Measurements from ENCODE around the gene TUBB4B.

Gene TUBB4B

DNA sequence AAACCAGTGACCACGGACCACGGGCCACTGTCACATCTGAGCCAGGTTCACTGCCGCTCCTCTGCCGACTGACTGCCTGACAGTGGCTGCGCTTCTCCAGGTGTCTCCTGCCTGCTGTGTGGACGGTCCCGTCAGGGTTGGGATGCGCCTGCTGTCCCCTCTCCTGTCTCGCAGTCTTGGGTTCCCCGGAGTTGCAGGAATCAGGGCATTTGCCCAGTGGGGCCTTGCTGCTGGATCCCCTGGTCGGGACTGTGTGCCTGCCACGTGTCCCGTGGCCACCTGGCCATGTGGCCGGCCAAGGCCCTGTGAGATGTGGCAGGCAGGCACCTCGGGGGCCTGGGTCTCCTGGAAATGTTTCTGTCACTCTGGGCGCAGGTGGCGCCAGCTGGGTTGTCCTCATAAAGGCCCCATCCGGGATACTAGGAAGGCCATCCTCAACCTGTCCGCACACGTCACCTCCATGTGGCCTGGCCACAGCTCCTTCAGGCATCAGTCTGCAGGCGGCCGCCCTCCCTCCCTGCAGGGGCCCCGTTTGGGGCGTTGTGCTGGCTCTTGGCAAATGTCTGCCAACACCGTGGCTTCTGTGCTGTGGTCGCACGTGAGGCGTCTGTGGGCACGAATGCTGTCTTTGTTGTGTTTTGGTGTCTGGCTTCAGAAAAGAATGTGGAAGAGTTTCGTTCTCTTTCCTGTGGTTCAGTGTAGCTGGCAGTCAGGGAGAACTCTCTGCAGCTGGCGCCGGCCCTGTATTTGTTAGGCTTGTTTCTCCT is 30.0 kb downstream of the TUBB4B start:
- no peaks in the 10 kb centered on the region for H3K9me3 ChIP-seq (ENCODE audit: control insufficient read depth, insufficient read depth, low read length)
- no peaks in the 10 kb centered on the region; the same call in 1 of the 2 replicates for H3K36me3 ChIP-seq (ENCODE audit: insufficient read depth, low read length)
- no peak overlapping the region for H3K9ac ChIP-seq (ENCODE audit: low read depth, low read length)
- peaks cover 5% of the 10 kb centered on the region; the same call in 1 of the 2 replicates for H3K4me1 ChIP-seq (ENCODE audit: insufficient read depth, low read length)

DNA sequence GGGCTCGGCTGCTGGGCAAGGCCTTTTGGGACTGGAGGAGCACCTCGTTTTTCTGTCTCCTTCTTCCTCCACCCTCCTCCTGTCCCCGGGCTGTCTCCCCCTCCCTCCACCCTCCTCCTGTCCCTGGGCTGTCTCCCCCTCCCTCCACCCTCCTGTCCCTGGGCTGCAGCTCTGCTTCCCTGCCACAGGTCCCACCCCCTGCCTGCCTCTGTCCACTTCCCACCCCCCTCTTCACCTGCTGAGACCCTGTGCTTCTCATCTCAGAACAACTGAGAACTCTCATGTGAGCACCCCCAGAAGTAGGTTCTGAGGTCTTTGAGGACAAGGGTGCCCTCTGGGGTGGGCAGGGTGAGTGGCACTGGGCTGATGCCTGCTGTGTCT is 30.6 kb downstream of the TUBB4B start:
- H3K9me3 ChIP-seq (ENCODE audit: control insufficient read depth, insufficient read depth, low read length): no peaks in the 10 kb centered on the region
- peaks cover 10% of the 10 kb centered on the region; the same call in 1 of the 2 replicates for H3K4me1 ChIP-seq (ENCODE audit: insufficient read depth, low read length)
- H3K9ac ChIP-seq (ENCODE audit: low read depth, low read length): no peak overlapping the region
- no peaks in the 10 kb centered on the region; the same call in 1 of the 2 replicates for H3K36me3 ChIP-seq (ENCODE audit: insufficient read depth, low read length)

DNA sequence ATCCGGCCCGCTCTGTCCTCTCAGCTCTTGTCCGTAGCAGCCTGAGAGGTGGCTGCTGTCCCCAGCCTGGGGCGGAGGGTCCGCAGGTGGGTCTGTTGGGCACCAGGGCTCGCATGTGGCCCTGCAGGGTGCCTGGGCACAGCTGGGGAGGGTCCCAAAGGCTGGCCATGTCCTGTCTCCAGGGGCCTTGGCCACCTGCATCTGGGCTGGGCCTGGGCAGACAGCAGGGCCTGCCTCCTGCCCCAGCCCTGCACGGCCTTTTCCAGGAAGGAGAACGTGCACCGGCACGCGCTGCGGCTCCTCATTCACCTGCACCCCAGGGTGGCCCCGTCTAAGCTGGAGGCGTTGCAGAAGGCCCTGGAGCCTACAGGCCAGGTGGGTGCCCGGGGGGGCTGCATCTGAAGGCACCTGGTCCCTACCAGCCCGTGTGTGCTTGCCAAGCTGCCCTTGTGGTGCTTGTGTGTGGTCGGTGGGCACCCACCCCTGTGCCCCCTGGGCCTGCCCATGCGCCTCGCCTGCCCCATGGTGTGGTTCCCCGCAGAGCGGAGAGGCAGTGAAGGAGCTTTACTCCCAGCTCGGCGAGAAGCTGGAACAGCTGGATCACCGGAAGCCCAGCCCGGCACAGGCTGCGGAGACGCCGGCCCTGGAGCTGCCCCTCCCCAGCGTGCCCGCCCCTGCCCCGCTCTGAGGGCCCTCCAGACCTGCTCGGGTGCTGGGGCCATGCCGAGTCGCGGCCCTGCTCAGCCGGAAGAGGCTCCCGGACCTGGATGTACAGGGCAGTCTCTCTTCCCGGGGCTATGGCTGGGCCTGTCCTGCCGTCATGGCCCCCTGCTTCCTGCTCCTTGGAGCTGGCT is 31.4 kb downstream of the TUBB4B start:
- Histone ChIP-seq H3K4me1 (ENCODE audit: insufficient read depth, low read length) (peaks cover 12% of the 10 kb centered on the region; the same call in 1 of the 2 replicates), H3K36me3 (ENCODE audit: insufficient read depth, low read length) (no peaks in the 10 kb centered on the region; the same call in 1 of the 2 replicates), H3K9ac (ENCODE audit: low read depth, low read length) (no peak overlapping the region)

DNA sequence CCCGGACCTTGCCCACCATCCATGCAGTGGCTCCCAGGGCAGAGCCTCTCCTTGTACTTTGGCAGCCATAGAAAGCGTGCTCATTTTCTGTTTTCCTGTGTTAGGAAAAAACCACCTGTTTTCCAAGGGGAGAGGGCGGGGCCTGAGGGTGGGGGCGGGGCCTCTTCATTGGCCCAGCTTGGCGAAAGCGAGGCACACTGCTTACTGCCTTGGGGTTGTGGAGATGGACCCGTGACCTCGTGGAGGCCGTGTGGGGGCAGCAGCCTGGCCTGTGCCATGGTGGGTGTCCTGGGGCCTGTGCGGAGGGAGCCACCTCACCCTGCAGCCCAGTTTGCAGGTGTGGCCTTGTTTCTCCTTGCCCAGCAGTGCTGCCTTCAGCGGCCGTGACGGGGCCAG is 32.0 kb downstream of the TUBB4B start:
- Histone ChIP-seq H3K9me3 (ENCODE audit: control insufficient read depth, insufficient read depth, low read length) (no peaks in the 10 kb centered on the region), H3K9ac (ENCODE audit: low read depth, low read length) (no peak overlapping the region), H3K4me1 (ENCODE audit: insufficient read depth, low read length) (peaks cover 12% of the 10 kb centered on the region; the same call in 1 of the 2 replicates), H3K36me3 (ENCODE audit: insufficient read depth, low read length) (no peaks in the 10 kb centered on the region; the same call in 1 of the 2 replicates)

More for the DNA sequence above, 31.4 kb downstream of the TUBB4B start:
- no peaks in the 10 kb centered on the region for H3K9me3 ChIP-seq (ENCODE audit: control insufficient read depth, insufficient read depth, low read length)

DNA sequence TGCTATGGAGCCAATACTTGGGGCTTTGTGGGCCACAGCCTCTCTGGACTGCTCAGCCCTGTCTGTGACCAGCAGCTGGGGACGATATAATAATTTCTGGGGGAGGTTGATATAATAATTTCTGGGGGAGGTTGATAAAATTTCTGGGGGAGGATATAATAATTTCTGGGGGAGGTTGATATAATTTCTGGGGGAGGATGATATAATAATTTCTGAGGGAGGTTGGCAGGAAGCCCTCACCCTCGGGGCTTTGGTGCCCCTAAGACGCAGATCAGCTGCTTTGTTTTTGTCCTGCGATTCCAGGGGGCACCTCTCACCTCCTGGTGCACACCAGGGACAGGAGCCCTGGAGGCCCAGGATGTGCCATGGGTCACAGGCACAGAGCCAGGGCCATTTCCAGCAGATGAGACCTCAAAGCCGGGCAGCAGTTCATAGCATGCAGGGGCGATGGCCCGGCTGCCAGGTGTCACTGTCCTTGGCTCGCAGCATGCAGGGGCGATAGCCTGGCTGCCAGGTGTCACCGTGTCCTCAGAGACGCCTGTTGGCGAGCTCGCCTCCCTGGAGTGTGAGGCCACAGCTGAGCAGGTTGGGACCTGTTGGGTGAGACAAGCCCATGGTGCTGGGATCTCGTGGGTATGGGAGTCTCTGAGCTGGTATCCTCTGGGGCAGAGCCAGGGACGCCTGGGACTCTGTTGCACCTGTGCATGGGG is 32.7 kb downstream of the TUBB4B start:
- Histone ChIP-seq H3K4me1 (ENCODE audit: insufficient read depth, low read length) (peaks cover 12% of the 10 kb centered on the region; the same call in 1 of the 2 replicates), H3K9me3 (ENCODE audit: control insufficient read depth, insufficient read depth, low read length) (no peaks in the 10 kb centered on the region), H3K9ac (ENCODE audit: low read depth, low read length) (no peak overlapping the region), H3K36me3 (ENCODE audit: insufficient read depth, low read length) (no peaks in the 10 kb centered on the region; the same call in 1 of the 2 replicates)

DNA sequence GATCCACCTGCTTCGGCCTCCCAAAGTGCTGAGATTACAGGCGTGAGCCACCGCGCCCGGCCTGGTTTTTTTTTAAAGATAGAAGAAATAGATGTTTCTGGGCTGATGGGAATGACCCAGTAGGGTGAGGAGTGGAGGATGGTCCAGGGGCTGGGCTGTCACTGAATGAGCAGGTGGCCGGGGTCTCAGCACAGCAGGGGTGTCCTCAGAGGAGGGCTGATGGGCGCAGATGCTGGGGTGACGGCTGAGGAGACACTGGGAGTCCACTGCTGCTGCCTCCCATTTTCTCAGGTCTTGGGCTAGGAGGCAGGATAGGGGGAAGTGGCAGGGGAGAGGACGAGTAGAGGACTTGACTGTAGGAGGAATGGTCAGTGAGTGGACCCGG is 34.1 kb downstream of the TUBB4B start:
- Histone ChIP-seq H3K9me3 (ENCODE audit: control insufficient read depth, insufficient read depth, low read length) (no peaks in the 10 kb centered on the region), H3K4me1 (ENCODE audit: insufficient read depth, low read length) (peaks cover 12% of the 10 kb centered on the region; the same call in 1 of the 2 replicates), H3K9ac (ENCODE audit: low read depth, low read length) (no peak overlapping the region), H3K36me3 (ENCODE audit: insufficient read depth, low read length) (no peaks in the 10 kb centered on the region)

DNA sequence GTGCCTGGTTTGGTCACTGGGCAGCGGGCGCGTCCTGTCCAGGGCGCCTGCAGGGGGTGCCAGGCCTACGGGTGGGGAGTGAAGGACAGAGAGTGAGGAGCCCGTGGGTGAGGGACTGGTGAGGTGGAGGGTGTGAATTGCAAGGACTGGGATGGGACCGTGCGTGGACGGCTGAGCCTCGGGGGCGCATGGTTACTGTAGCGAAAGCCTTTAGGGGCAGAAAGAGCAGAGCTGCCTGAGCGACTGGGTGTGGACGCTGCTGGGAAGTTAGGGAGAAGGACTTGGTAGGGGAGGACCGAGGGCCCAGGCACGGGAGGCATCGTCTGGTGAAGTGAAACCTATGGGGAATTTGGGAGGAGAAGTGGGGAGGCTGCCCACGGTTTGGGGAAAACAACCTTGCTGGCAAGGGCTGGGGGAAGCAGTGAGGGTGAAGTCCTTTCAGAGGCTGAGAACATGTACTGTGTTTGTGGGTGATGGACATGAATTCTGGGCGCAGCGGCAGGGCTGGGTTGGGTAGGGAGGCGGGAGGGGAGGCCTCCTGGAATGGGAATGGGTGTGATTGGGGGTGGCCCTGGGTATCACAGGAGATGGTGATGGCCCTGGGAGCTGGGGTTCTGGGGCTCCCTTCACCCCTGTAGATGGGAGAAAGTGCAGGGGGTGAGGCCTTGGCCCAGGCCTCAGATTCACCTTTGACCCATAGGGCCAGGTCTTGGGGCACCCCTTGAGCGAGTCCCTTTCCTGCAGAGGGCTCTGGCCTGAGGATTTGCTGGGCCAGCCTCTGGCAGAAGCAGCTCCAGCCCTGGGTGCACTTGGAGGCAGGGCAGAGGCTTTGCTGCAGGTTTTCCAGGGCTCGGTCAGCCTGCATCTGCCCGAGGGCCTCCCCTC is 34.7 kb downstream of the TUBB4B start:
- no peaks in the 10 kb centered on the region for H3K9me3 ChIP-seq (ENCODE audit: control insufficient read depth, insufficient read depth, low read length)
- H3K36me3 ChIP-seq (ENCODE audit: insufficient read depth, low read length): no peaks in the 10 kb centered on the region
- peaks cover 12% of the 10 kb centered on the region; the same call in 1 of the 2 replicates for H3K4me1 ChIP-seq (ENCODE audit: insufficient read depth, low read length)
- H3K9ac ChIP-seq (ENCODE audit: low read depth, low read length): no peak overlapping the region

DNA sequence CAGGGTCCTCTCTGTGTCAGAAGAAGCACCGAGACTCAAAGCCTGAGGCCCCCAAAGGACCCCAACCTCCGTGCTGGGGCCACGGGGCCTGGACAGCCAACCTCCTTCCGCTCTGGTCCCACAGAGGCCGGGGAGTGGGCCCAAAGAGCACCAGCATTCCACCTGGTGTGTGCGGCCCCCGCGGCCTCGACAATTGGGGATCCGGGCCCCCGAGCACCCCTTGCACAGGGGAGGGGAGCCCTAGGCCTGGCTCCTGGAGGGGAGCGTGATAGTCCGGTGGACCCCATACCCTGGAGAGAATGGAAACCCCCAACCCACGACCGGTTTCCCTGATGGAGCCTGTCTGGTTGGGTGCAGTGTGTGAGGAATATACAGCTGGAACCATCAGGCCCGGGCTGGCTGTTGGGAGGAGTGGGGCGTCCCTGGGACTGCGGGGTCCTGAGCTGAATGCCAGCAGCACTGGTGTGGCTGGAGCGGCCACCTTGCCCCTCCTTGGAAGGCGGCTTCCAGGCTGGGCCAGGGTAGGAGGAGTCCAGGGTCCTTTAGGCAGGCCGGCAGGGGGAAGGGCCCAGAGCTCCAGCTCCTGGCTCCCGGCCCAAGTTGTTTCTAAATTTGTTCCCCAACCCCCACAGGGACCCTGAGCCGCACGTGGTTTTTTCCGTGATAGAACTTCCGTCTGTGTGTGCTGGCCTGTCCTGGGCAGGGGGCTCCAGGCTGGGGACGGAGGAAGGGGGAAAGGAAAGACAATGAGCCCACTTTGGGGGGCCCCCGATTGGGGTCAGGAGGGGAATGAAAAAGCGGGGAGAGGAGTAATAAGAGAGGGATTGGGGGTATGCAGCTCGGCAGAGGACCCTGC is 35.6 kb downstream of the TUBB4B start:
- Histone ChIP-seq H3K9ac (ENCODE audit: low read depth, low read length) (peak overlapping the region; percentile 81), H3K36me3 (ENCODE audit: insufficient read depth, low read length) (no peaks in the 10 kb centered on the region), H3K4me1 (ENCODE audit: insufficient read depth, low read length) (peaks cover 12% of the 10 kb centered on the region; the same call in 1 of the 2 replicates), H3K9me3 (ENCODE audit: control insufficient read depth, insufficient read depth, low read length) (no peaks in the 10 kb centered on the region)

DNA sequence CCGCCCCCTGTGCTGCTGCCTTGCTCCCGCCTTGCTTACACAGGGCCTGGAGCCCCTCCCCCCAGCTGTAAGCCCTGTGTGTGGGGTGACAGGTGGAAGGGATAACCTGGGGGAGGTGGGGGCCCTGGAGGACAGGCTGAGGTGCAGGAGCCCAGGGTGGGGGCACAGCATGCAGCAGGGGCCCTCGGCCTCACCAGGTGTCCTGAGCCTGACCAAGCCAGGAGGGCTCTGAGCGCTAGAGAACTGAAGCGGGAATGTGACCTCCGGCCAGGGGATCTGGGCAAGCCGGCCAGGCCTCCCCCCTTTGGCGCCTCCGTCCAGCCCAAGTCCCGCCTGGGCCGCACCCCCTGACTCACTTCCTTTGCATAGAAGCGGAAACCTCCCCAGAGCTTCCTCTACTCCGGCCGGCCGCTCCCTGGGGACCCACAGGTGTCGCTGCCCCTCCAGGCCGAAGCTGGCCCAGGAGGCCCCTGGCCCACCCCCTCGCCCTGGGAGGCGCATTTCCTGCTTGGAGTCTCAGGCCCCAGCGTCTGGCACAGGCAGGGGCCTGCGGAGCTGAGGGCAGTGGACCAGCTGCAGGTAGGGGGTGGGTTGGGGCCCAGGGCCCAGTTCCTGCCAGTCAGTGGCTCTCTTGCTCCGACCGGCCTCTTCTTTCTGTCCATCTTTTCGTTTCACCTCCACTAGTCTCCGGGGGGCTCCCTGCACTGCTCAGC is 36.4 kb downstream of the TUBB4B start, which contains the start of gene TOR4A:
Gene TOR4A, plus strand, starts transcription at position 398 of the 713 bp plus-strand sequence. CDS start 964 bp downstream, outside the sequence.
- Histone ChIP-seq H3K9me3 (ENCODE audit: control insufficient read depth, insufficient read depth, low read length) (no peaks in the 10 kb centered on the region), H3K9ac (ENCODE audit: low read depth, low read length) (peak within 1 kb of the TSS; percentile 81), H3K4me1 (ENCODE audit: insufficient read depth, low read length) (peaks cover 12% of the 10 kb centered on the region; the same call in 1 of the 2 replicates), H3K36me3 (ENCODE audit: insufficient read depth, low read length) (no peaks in the 10 kb centered on the region)

DNA sequence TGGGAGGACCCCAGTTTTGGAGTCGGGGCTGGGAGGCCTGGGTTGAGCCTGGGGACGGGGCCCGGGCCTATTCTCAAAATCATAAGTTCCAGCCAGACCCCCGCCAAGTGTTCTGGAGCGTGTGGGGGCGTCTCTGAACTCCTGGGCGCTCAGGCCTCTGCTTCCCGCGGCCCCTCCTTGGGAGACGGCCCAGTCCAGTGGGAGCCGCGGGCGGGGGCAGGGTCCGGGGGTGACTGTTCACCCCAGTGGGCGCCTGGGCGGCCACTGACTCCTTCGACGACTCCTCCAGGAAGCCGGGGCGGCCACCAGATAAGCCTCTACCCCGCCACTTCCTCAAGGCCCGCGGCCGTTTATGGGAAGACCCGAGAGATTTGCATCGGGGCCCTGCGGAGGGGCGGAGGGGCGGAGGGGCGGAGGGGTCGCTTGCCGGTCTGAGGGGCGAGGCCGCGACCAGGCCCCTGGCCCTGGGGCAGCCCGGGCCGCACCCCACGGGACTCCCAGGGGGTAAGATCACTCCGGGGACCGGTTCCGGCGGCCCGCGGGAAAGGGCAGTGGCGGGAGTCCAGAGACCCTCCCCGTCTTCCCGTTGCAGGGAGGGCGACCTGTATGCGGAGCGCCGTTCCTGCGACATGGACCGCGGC is 37.1 kb downstream of the TUBB4B start:
- Histone ChIP-seq H3K9me3 (ENCODE audit: control insufficient read depth, insufficient read depth, low read length) (no peaks in the 10 kb centered on the region), H3K36me3 (ENCODE audit: insufficient read depth, low read length) (no peaks in the 10 kb centered on the region), H3K9ac (ENCODE audit: low read depth, low read length) (peak overlapping the region; percentile 81), H3K4me1 (ENCODE audit: insufficient read depth, low read length) (peaks cover 12% of the 10 kb centered on the region; the same call in 1 of the 2 replicates)

DNA sequence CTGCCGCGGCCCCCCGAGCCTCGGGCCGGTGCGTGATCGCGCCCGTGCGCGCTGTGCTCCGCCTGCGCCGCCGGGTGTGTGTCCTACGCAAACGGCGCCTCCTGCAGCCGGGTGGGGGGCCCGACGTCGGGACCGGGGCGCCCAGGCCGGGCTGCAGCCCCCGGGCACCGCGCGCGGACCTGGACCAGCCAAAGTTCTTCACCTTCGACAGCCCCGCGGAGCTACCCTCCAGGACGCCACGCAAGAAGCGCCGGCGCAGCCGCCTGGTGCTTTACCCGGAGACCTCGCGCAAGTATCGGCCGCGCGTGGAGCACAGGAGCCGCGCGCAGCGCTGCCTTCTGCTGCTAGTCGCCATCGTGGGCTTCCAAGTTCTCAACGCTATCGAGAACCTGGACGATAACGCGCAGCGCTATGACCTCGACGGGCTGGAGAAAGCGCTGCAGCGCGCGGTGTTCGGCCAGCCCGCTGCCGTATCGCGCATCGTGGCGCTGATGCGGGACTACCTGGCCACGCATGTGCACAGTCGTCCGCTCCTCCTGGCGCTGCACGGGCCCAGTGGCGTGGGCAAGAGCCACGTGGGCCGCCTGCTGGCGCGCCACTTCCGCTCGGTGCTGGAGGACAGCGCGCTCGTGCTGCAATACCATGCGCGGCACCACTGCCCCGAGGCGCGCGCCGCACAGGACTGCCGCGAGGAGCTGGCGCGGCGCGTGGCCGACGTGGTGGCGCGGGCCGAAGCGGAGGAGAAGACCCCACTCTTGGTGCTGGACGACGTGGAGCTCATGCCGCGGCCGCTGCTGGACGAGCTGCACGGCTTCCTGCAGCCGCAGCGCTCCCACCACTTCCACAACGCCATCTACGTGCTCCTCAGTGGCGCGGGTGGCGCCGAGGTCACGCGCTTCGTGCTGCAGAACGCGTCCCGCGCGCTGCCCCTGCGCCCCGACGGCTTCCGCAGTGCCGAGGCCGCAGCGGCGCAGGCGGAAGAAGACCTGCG is 37.9 kb downstream of the TUBB4B start:
- Histone ChIP-seq H3K4me1 (ENCODE audit: insufficient read depth, low read length) (peaks cover 12% of the 10 kb centered on the region; the same call in 1 of the 2 replicates), H3K36me3 (ENCODE audit: insufficient read depth, low read length) (no peaks in the 10 kb centered on the region), H3K9ac (ENCODE audit: low read depth, low read length) (peak overlapping the region; percentile 81; the same call in 1 of the 2 replicates), H3K9me3 (ENCODE audit: control insufficient read depth, insufficient read depth, low read length) (no peaks in the 10 kb centered on the region)

All from ES-I3 (cell line).